NB4 (cell line): ENCODE results near the gene CALML6.

Experiments
- CTCF ChIP-seq: IDR thresholded peaks from one replicate; pipeline ENCODE4 v1.5.1; 2012; ENCODE audit warnings: low read depth, low read length
- MYC ChIP-seq: IDR thresholded peaks from 2 replicates; pipeline ENCODE4 v1.6.1; 2011; ENCODE audit warnings: low read depth, low read length

- TF ChIP-seq CTCF: no peak
- no peak for TF ChIP-seq MYC
Measured at GRCh38 chr1:1954015-1954414, 39.0 kb downstream of the CALML6 start.
